GM12878 (cell line): ENCODE data around the gene AVL9.

ENCODE experiments used
- BHLHE40 ChIP-seq, 2 experiments: fragments of 450-650 bp in 1 of 2; IDR thresholded peaks; 2 replicates each; pipeline ENCODE4 v1.6.1; 2011 to 2017; ENCODE audit warnings: low read depth in 2 of 2, borderline replicate concordance in 1 of 2, improper control_type of control experiment in 1 of 2, low read length in 1 of 2, mild to moderate bottlenecking in 1 of 2
- CREB1 ChIP-seq: IDR thresholded peaks from 2 replicates; pipeline ENCODE4 v1.6.1; 2012; ENCODE audit warnings: low read depth, mild to moderate bottlenecking, inconsistent platforms
- CTCF ChIP-seq, 3 experiments: IDR thresholded peaks in 2 of 3; conservative IDR thresholded peaks in 1 of 3; 2 replicates each; pipeline ENCODE4 v1.5.1; 2011; ENCODE audit warnings: low read depth in 3 of 3, low read length in 3 of 3, mild to moderate bottlenecking in 3 of 3, control low read depth in 2 of 3, moderate library complexity in 2 of 3, inconsistent platforms in 1 of 3, mixed read lengths in 1 of 3; ENCODE audit not compliant: control insufficient read depth in 2 of 3, insufficient read depth in 1 of 3; ENCODE audit errors: extremely low read depth in 1 of 3
- CUX1 ChIP-seq: IDR thresholded peaks from 2 replicates; pipeline ENCODE4 v1.6.1; 2012; ENCODE audit warnings: improper control_type of control experiment, low read depth, low read length; ENCODE audit not compliant: insufficient replicate concordance
- EZH2 ChIP-seq: IDR thresholded peaks from 2 replicates; pipeline ENCODE4 v1.6.1; 2012; ENCODE audit warnings: low read depth, mild to moderate bottlenecking, control low read depth, inconsistent platforms, low read length, borderline replicate concordance; ENCODE audit not compliant: control insufficient read depth
- NRF1 ChIP-seq: conservative IDR thresholded peaks from 2 replicates; pipeline ENCODE4 v1.6.1; 2011; ENCODE audit warnings: mild to moderate bottlenecking, low read depth, low read length, improper control_type of control experiment
- POLR2A ChIP-seq: IDR thresholded peaks from 2 replicates; pipeline ENCODE4 v1.6.1; 2011; ENCODE audit warnings: low read depth, mild to moderate bottlenecking, low read length
- REST ChIP-seq: IDR thresholded peaks from 2 replicates; pipeline ENCODE4 v1.6.1; 2012; ENCODE audit warnings: mild to moderate bottlenecking, low read depth, low read length
- RFX5 ChIP-seq: IDR thresholded peaks from 2 replicates; pipeline ENCODE4 v1.6.1; 2011; ENCODE audit warnings: low read depth, low read length, improper control_type of control experiment
- SREBF2 ChIP-seq: IDR thresholded peaks from 2 replicates; pipeline ENCODE4 v1.6.1; 2012; ENCODE audit warnings: mild to moderate bottlenecking, low read length
- SRF ChIP-seq, 2 experiments: IDR thresholded peaks; 2 replicates each; pipeline ENCODE4 v1.6.1; 2011; ENCODE audit warnings: low read depth in 2 of 2, low read length in 2 of 2, mild to moderate bottlenecking in 1 of 2, moderate library complexity in 1 of 2

DNA sequence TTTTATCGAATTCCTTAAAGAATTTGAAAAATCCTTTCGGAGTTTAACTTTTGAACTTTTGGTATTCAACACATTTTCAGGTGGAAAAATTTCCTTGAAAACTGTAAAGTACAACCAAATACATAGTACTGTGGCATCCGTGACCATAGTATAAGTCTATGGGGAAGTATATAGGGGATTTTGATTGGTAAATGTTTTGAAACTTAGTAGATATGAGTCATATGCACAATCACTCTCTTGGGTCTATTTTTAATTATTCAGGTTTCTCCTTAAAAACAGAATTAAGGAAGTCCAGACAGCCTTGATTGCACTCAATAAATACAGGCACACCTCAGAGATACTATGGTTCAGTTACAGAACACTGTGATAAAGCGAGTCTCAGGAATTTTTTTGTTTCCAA is 64.2 kb downstream of the AVL9 start:
- TF ChIP-seq SRF (IDR thresholded peaks at IDR 0.05; ENCODE audit: low read depth in 2 of 2, low read length in 2 of 2) (no peak), CTCF (IDR thresholded peaks at IDR 0.05 in 2 of 3, conservative IDR thresholded peaks at IDR 0.05 in 1 of 3; ENCODE audit: control insufficient read depth in 2 of 3, extremely low read depth in 1 of 3, insufficient read depth in 1 of 3, low read depth in 3 of 3, low read length in 3 of 3) (no peak), EZH2 (no peak), POLR2A (no peak), REST (no peak), NRF1 (no peak), RFX5 (no peak), CUX1 (no peak), SREBF2 (no peak), CREB1 (no peak), BHLHE40 (IDR thresholded peaks at IDR 0.05; ENCODE audit: borderline replicate concordance in 1 of 2, low read depth in 2 of 2, low read length in 1 of 2) (no peak)
